ENCODE measurements around the gene HDHD5. TPM values are rescaled to one million over a fixed set of nuclear protein-coding genes. Genes with fewer than 3 reads are reported as not detected.

HDHD5 gene
- total RNA-seq, 4 donors from 2014 or later = 21.6 to 37.8 (median 25.8) TPM

GRCh38 chr22:17120711-17121232 lies 38.3 kb downstream of the HDHD5 start:
- H3K4me1 ChIP-seq = peaks cover 4 to 13% of the 10 kb centered on the region in 2 donors
- intact Hi-C loops (cut with DNase I) = no loop called here
- 0 to 4% methylated on average over 5 to 17 of the region's 70 CpGs for WGBS, 2 donors
- no peaks in the 10 kb centered on the region for H3K9me3 ChIP-seq
- H3K27ac ChIP-seq = no peak overlapping the region
- peak overlapping the region in 1 of 3 donors; percentile 42 for H3K4me3 ChIP-seq (replicated peaks in 1 of 3)
- H3K36me3 ChIP-seq = no peaks in the 10 kb centered on the region
- no peak for DNase-seq
- TF ChIP-seq CTCF (IDR thresholded peaks at IDR 0.05) (no peak), POLR2A (IDR thresholded peaks at IDR 0.05) (no peak)
- H3K27me3 ChIP-seq = no peaks in the 10 kb centered on the region

DNA sequence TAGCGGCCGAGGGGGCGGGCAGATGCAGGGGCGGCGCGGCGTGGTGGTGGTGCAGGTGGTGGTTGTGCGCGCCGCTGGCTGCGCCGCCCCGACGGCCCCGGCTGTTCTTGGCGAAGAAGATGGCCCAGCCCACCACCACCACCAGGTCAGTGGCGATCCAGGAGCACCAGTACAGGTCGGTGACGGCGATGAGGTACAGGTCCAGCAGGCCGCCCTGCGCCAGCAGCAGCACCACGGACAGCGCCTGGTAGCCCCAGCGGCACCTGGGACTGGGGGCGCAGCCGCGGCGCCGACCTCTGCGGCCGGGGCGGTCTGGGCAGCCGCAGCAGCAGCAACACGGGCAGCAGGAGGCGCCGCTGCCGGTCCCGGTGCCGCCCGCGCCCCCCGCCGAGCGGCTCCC lies 38.8 kb downstream of the HDHD5 start:
- Histone ChIP-seq H3K27me3 (no peaks in the 10 kb centered on the region), H3K4me1 (peaks cover 4 to 13% of the 10 kb centered on the region in 2 donors), H3K36me3 (no peaks in the 10 kb centered on the region), H3K4me3 (replicated peaks in 1 of 3) (no peak overlapping the region), H3K27ac (no peak overlapping the region), H3K9me3 (no peaks in the 10 kb centered on the region)
- WGBS, 2 donors = no CpG with 5 or more reads among the region's 45 CpGs
- DNase-seq = peak; percentile 65 to 76
- TF ChIP-seq POLR2A (IDR thresholded peaks at IDR 0.05) (no peak), CTCF (IDR thresholded peaks at IDR 0.05) (peak in 2 of 6 experiments; percentile 4 to 13)
- intact Hi-C loops (cut with DNase I) = no loop called here

DNA sequence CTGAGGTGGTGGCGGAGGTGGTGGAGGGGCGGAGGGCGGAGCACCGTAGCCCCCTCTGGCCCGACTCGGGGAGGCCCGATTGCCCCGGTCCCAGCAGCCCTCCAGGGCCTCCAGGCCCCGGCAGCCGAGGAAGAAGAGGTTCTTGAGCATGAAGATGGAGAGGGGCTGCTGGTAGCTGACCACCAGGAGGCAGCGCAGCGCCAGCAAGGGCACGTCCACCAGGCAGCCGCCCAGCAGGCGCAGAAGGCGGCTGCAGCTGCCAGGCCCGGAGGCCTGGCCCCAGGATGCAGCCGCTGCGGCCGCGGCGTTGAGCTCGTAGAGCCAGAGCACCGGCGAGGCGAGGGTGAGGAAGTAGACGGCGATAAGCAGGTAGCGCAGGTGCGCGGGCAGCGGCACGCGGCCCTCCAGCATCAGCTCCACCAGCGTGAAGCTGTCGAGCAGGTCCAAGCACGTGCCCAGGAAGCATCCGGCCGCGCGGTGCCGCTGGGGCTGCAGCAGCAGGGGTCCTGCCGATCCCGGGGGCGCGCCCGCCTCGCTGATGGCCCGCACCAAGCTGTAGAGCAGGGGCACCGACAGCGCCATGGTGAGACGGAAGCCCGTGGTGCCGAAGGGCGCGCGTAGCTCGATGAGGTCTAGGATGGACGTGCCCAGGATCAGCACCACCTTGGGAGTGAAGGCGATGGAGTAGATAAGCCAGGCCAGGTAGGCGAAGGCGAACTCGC lies 39.4 kb downstream of the HDHD5 start:
- intact Hi-C loops (cut with DNase I) = no loop called here

GRCh38 chr22:17118342-17118741 lies 40.7 kb downstream of the HDHD5 start:
- no peak overlapping the region for H3K27ac ChIP-seq
- H3K36me3 ChIP-seq = no peaks in the 10 kb centered on the region
- intact Hi-C loops (cut with DNase I) = no loop called here
- DNase-seq = no peak
- no peak for TF ChIP-seq POLR2A (IDR thresholded peaks at IDR 0.05)
- TF ChIP-seq CTCF (IDR thresholded peaks at IDR 0.05) = no peak
- no peak overlapping the region for H3K4me3 ChIP-seq (replicated peaks in 1 of 3)
- WGBS, 2 donors = 76 to 78% methylated on average over 4 of the region's 4 CpGs
- H3K9me3 ChIP-seq = no peaks in the 10 kb centered on the region
- no peaks in the 10 kb centered on the region for H3K27me3 ChIP-seq
- H3K4me1 ChIP-seq = peaks cover 4 to 13% of the 10 kb centered on the region in 2 donors

More for the DNA sequence above, 39.4 kb downstream of the HDHD5 start:
- Histone ChIP-seq H3K4me1 (peaks cover 4 to 13% of the 10 kb centered on the region in 2 donors), H3K27ac (no peak overlapping the region), H3K27me3 (no peaks in the 10 kb centered on the region), H3K4me3 (replicated peaks in 1 of 3) (no peak overlapping the region), H3K36me3 (no peaks in the 10 kb centered on the region), H3K9me3 (no peaks in the 10 kb centered on the region)
- no peak for TF ChIP-seq POLR2A (IDR thresholded peaks at IDR 0.05)
- no peak for TF ChIP-seq CTCF (IDR thresholded peaks at IDR 0.05)
- 30 to 54% methylated on average over 10 to 28 of the region's 63 CpGs for WGBS, 2 donors
- no peak for DNase-seq

- no peak for DNase-seq
- Histone ChIP-seq H3K4me1 (peaks cover 4 to 16% of the 10 kb centered on the region in 2 donors), H3K9me3 (no peaks in the 10 kb centered on the region), H3K27me3 (no peaks in the 10 kb centered on the region), H3K27ac (no peak overlapping the region), H3K4me3 (replicated peaks in 1 of 3) (no peak overlapping the region), H3K36me3 (no peaks in the 10 kb centered on the region)
- intact Hi-C loops (cut with DNase I) = no loop called here
- WGBS, 2 donors = 40 to 48% methylated on average over 4 of the region's 4 CpGs
- TF ChIP-seq POLR2A (IDR thresholded peaks at IDR 0.05) (no peak), CTCF (IDR thresholded peaks at IDR 0.05) (no peak)
These were observed 41.2 kb downstream of the HDHD5 start for GRCh38 chr22:17117890-17118289.

All from thyroid gland (tissue), 4 donors.